Omental fat pad (tissue), 4 donors: ENCODE results near the gene PAIP2. TPM values are rescaled to one million over a fixed set of nuclear protein-coding genes. Genes with fewer than 3 reads are reported as not detected.
A peak's percentile ranks its signal among the peaks of the same experiment; 100 is the strongest.

Experiments
- ATAC-seq: fragments of 150-250 bp; one replicate; pipeline ENCODE4 v1.9.1; 2016; ENCODE audit warnings: mild to moderate bottlenecking, moderate library complexity; ENCODE audit not compliant: low FRiP score
- DNase-seq: peaks from one replicate; pipeline ENCODE4 v3.0.0-alpha.2; 2019; ENCODE audit warnings: low spot score
- CTCF ChIP-seq, 3 donors: fragments of 450-650 bp; IDR thresholded peaks; one replicate each; pipeline ENCODE4 v1.5.1; 2016 to 2017; ENCODE audit warnings: antibody characterized with exemption in 3 of 3, mild to moderate bottlenecking in 3 of 3, moderate library complexity in 2 of 3
- total RNA-seq, 4 donors: library from RNA; depleted of rRNA; stranded (reverse); fragments of >200 nt; gene quantifications; one replicate each; pipeline ENCODE4 v1.1.0, GENCODE V29; 2016

PAIP2 gene
- total RNA-seq, 4 donors from 2014 or later: 73.1 to 113 (median 103) TPM

DNA sequence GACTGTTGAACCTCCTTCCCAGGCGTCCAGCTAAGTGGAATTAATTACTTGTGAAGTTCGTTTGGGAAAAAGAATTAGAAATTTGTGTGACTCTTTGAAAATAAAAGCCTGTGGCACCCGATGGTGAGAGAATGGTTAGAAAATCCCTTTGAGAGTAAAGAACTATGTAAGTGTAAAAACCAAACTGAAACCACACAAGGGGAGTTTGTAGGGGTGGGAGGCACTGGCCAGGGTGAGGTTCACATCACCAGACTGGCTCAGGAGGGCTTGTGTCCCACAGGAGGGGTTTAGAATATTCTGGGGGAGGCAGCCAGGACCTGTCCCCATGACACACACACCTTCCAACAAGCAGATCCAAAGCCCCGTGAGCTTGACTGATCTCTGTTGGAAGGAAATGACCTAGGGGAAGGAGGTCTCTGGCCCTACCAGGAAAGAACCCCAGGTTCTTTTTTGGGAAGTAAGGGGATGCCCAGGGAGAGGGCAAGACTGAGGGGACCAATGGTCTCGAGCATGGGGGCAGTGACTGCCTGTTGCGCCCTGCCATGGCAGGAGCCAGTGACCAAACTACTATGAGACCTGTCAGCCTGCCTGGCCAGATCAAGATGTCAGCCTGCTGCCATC lies 58.0 kb downstream of the PAIP2 start:
- no peak for TF ChIP-seq CTCF (IDR thresholded peaks at IDR 0.05)
- ATAC-seq (no peak), DNase-seq (no peak)

- TF ChIP-seq CTCF (IDR thresholded peaks at IDR 0.05): no peak
- ATAC-seq (no peak), DNase-seq (no peak)
Observed at GRCh38 chr5:139401546-139401945, 59.9 kb downstream of the PAIP2 start.

GRCh38 chr5:139402561-139403158 lies 61.0 kb downstream of the PAIP2 start:
- no peak for DNase-seq

DNA sequence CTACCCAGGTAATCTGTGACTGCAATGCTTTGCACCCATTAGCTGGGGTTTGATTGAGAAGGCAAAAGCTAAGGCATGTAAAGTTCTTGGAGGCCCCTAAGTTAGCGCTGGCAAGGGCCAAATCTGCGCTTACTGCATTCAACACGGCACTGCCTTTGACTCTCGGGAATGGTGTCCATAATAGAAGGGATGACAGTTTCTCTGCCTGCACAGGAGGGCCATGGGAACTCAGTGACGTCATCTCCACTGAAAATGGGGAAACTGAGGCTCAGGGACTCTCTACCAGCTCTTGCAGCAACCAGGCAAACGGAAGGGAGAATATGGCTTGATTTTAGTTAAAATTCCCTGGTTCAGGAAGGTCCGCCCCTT lies 61.7 kb downstream of the PAIP2 start:
- DNase-seq (no peak), ATAC-seq (no peak)
- TF ChIP-seq CTCF (IDR thresholded peaks at IDR 0.05): no peak

More at GRCh38 chr5:139402561-139403158, 61.0 kb downstream of the PAIP2 start:
- ATAC-seq: no peak
- no peak for TF ChIP-seq CTCF (IDR thresholded peaks at IDR 0.05)

- ATAC-seq: peak; percentile 97
- TF ChIP-seq CTCF (IDR thresholded peaks at IDR 0.05): no peak
- DNase-seq: peak; percentile 95
Observed at GRCh38 chr5:139403787-139404483, 62.3 kb downstream of the PAIP2 start, which contains the start of gene SPATA24. TSS of gene SPATA24 (minus strand) at chr5:139404089. CDS start at chr5:139404060, 29 bp downstream.

- DNase-seq (no peak), ATAC-seq (no peak)
- no peak for TF ChIP-seq CTCF (IDR thresholded peaks at IDR 0.05)
Observed at GRCh38 chr5:139404484-139404840, 62.8 kb downstream of the PAIP2 start.
